T-helper 1 cell (primary cell): ENCODE results near the gene TNS2.
"Not testable (repeated sequence)": the region's sequence is repeated elsewhere in the genome, so short reads cannot be mapped to it uniquely, and the experiment has no call there.

ENCODE experiments used
- DNase-seq, 5 donors: peaks; one replicate each; pipeline ENCODE4 v3.0.0-alpha.2; 2012 to 2020

Gene TNS2

DNA sequence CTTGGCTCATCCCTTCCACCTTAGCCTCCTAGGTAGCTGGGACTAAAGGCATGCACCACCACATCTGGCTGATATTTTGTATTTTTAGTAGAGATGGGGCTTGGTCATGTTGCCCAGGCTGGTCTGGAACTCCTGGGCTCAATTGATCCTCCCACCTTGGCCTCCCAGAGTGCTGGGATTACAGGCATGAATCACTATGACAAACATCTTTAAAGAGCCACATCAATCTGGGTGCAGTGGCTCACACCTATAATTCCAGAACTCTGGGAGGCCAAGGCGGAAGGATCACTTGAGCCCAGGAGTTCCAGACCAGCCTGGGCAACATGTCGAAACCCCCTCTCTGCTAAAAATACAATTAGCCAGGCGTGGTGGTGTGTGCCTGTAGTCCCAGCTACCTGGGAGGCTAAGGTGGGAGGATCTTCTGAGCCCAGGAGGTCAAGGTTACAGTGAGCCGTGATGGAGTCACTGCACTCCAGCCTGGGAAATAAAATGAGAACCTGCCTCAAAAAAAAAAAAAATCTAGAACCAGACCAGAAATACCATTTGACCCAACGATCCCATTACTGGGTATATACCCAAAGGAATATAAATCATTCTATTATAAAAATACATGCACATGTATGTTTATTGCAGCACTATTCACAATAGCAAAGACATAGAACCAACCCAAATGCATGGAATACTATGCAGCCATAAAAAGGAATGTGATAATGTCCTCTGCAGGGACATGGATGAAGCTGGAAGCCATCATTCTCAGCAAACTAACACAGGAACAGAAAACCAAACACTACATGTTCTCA is 45.1 kb downstream of the TNS2 start:
- not testable (repeated sequence) for DNase-seq

DNA sequence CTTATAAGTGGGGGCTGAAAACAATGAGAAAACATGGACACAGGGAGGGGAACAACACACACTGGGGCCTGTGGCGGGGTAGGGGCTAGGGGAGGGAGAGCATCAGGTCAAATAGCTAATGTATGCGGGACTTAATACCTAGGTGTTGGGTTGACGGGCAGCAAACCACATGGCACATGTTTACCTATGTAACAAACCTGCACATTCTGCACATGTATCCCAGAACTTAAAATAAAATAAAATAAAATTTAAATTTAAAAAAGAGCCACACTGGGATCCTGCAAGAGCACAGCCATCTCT is 45.7 kb downstream of the TNS2 start:
- DNase-seq: not testable (repeated sequence)

DNA sequence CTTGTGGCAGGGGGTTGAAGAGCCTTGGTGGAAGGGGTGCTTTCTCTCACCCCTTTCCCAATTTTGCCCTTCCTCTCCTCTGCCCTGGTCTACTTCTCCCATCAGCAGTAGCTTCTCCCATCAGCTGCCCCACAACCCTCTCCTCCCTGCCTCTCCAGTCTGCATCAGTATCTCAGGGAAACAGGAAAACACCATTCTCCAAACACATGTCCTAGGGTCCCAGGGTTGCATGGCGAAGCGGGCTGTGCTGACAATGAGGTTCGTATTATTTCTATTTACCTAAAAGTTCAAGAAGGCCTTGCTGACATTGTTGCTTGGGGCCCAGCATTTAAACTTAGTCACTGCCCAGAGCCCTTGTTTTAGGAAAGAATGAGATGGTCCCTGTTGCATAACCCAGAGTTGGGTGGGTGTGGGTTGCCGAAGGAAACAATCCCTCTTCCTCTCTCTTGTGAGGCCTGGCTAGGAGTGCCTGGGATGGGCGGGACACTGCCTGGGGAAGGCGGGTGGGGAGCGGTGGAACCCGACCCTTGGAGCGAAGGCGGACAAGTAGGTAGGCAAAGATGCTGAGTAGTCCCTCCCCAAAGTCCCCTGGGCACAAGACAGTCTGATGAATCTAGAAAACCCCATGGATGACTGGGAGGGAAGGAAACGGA is 46.4 kb downstream of the TNS2 start:
- no peak for DNase-seq

DNA sequence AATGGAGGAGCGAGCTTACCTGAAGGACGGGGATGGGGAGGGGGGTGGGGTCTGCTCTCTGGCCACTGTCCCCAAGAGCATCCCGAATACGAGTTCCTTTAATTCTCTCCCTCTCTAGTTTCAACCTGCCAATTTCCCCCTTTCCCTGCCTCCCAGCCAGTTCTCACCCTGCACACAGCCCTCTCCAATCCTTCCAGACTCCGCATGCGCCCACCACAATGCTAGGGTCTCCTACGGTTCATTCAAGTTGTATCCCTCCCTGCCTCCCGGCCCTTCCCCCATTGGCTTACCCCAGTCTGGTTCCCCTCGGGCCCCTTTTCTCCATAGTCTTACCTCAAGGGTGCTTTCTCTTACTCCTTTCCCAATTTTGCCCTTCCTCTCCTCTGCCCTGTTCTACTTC is 46.9 kb downstream of the TNS2 start:
- no peak for DNase-seq

DNA sequence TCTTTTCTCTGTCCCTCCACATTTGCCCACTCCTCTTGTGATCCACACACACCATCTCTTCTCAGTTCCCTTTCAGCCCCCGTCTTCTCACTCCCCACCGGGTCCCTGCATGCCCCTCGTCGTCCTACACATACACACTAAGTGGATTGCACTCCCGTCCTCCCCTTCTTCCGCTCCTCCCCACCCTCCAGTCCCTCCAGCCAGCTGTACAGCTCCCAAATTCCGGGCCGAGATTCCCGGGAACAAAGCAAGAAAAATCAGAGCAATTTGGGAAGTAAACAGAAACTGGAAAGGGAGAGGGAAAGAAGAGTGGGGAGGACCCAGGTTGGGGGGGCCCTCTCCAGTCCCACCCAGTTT is 47.3 kb downstream of the TNS2 start:
- no peak for DNase-seq

DNA sequence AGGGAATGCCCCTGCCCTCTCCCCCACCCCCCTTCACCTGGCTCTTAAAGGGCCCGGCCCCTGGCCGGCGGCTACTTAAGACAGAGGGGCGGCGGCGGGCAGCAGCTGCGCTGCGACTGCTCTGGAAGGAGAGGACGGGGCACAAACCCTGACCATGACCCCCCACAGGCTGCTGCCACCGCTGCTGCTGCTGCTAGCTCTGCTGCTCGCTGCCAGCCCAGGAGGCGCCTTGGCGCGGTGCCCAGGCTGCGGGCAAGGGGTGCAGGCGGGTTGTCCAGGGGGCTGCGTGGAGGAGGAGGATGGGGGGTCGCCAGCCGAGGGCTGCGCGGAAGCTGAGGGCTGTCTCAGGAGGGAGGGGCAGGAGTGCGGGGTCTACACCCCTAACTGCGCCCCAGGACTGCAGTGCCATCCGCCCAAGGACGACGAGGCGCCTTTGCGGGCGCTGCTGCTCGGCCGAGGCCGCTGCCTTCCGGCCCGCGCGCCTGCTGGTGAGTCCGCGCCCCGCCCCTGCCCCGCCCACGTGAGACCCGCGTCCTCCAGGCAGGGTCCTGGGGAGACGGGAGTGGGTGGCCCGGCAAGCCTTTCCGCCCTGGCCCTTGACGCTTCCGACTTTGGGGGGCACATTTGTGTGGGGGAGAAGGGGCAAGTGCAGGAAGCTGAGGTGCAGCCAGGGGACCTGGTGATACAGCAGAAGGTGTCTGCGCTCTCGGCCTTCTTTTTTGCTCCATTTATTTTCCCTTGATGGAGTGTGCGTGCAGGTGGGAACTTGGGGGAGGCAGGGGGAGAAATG is 47.9 kb downstream of the TNS2 start, which contains the start of gene IGFBP6:
Gene IGFBP6, plus strand, starts transcription at position 104 of the 790 bp plus-strand sequence. Its CDS starts 51 bp downstream, at position 155.
- peak; percentile 35 to 61 (median 50) for DNase-seq

DNA sequence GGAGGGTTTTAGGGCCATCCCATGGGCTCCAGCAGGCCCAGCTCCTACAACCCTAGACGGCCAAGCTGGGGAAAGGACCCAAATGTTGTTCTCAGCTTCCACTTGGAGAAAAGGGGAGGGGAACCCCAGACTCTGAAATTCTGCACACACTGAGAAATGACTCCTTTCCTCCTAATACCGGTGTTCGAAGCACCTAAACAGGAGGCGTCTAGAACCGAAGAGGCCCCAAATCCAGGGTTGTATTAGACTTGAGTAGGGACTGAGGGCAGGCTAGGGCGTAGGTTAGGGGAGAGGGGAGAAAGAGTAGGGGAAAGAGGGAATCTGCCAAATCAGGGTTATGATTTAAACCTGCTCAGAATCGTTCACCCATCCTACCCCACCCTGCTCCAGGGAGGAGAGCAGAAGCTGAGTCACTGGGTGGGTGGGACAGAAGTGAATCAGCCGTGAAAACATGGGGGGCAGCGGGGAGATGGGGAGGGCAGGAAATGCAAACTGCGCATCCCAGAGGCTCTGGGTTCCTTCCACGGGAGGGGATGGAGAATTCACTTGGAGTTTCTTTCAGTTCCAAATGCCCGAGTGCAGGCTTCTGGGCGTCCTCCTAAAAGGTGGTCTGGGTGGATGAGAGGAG is 48.6 kb downstream of the TNS2 start:
- DNase-seq: no peak

DNA sequence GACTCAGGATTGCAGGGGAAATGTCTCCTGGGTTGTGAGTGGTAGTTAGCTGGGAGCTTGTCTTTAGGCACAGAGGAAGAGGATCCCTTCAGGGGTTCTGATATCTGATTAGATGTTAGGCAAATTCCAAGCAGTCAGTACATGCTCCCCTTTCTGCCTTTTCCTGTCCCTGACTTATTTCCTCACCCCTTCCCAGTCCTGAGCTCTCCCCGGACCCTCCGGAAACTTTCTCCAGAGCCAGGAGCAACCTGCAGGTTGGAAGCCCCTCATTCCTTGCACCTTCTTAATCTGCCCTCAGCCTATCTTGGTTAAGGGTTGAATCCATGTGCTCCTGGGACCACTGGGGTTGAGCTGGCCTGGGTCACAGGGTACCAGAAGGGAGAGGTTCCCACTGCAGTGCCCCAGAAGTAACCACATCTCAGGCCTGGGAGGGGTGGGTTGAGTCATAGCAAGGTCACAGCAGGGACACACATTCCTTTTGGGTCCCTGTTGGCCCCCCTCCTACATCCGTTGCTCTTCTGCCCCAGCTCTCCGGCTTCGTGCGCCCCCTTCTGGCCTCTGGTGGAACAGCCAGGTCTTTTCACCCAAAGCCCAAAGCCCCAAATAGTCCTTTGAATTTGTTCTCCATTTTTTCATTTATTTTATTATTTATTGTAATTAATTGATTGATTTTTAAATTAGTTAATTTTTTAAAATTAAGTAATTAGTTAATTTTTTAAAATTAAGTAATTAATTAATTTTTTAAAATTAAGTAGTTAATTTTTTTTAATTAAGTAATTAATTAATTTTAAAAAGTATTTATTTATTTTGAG is 49.4 kb downstream of the TNS2 start:
- DNase-seq: peak; percentile 68 to 84 (median 80)

DNA sequence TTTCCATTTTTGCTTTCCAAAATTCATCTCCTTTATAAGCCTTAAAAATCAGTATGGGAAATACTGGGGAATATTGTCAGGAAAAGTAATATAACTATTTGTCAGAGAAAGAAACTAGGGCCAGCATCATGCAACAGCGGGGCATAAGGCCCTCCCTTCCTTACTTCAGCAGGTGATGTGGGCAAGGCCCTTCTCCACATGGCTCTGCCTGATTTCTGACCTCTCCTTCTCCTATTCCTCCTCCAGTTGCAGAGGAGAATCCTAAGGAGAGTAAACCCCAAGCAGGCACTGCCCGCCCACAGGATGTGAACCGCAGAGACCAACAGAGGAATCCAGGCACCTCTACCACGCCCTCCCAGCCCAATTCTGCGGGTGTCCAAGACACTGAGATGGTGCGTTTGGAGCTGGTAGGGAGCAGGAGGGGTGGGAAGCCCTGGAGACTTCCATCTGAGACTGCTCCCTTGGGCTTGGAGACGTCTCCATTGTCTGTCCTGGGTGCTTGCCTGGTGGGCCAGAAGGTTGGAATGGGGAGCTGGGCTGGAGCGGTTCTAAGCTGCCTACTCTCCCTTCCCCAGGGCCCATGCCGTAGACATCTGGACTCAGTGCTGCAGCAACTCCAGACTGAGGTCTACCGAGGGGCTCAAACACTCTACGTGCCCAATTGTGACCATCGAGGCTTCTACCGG is 50.7 kb downstream of the TNS2 start:
- DNase-seq: no peak

DNA sequence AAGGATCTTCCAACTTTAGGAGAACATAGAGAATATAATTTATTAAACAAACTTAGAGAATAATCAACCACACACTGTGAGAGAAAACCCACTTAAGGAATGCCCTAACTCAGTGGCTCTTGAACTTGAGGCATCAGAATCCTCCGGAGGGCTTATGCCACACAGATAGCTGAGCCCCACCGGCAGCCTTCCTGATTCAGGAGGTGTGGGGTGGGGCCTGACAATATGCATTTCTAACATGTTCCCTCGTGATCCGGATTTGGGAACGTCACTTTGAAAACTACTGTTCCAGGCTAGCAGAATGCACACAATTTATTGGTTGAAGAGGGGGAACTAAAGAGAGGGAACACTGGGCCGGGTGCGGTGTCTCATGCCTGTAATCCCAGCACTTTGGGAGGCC is 51.4 kb downstream of the TNS2 start:
- no peak for DNase-seq

DNA sequence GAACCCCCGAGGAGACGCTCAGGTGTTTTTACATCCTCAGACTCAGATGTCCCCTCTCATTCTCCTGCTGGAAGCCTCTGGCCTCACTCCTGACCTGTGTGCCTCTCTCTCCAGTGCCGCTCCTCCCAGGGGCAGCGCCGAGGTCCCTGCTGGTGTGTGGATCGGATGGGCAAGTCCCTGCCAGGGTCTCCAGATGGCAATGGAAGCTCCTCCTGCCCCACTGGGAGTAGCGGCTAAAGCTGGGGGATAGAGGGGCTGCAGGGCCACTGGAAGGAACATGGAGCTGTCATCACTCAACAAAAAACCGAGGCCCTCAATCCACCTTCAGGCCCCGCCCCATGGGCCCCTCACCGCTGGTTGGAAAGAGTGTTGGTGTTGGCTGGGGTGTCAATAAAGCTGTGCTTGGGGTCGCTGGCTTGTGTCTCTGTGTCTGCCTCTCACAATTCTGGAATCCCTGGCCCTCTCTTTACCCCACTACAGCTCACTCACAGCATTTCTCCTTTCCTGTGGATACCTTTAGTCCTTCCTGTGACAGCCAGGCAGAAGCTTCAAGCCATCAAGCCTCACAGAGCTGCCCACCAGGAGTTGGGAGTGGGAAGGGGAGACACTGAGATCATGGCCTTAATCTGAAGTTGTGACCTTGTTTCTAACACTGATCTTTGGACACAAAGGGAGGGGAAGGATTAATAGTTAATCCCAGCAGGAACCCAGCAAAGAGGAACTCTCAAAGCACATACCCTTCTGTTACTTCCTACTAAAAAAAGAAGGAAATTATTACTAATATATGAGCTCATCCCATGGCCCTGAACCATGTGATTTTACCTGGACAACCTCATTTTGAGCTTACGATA is 52.3 kb downstream of the TNS2 start:
- no peak for DNase-seq

DNA sequence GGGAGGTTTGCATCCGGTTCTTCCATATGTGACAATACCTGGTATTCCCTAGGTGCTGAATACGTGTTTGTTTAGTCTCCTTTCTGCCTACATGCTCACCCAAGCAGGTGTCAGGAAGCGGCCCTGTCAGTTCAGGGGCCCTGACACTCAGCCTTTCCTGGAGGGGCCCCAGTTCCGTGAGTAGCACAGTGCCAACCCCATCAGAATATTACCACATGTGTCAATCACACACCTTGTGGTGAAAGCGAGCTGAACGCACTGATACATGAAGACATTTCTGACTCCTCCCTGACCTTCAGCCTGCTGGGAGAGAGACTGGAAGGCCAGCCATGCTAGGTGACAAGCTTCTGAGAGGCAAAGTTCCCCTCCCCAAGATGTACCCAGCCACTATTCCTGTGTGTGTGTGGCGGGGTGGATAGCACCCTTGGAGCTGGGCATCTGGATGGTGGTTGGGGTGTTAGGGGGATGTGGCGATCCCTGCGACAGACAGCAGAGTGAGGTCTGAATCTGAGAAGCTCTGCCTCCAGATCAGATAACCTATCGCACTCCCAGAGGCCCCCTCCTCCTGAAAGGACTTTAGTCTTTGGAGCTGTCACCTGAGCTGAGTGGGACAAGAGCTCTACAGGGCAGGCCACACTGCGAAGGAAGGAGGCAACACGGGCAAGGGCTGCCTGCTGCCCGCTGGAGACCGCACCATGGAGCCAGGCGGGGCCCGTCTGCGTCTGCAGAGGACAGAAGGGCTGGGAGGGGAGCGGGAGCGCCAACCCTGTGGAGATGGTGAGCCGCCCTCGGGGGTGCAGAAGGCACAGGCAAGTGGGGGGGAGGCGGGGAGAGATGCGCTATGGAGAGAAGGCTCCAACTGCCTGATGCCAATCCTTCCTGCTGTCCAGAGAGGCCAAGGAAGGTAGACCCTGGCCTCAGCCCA is 53.3 kb downstream of the TNS2 start, which contains the start of gene SOAT2:
Gene SOAT2, plus strand, starts transcription at position 604 of the 925 bp plus-strand sequence. Its CDS starts 92 bp downstream, at position 696.
- DNase-seq: peak in 2 of 5 donors; percentile 14 to 43

DNA sequence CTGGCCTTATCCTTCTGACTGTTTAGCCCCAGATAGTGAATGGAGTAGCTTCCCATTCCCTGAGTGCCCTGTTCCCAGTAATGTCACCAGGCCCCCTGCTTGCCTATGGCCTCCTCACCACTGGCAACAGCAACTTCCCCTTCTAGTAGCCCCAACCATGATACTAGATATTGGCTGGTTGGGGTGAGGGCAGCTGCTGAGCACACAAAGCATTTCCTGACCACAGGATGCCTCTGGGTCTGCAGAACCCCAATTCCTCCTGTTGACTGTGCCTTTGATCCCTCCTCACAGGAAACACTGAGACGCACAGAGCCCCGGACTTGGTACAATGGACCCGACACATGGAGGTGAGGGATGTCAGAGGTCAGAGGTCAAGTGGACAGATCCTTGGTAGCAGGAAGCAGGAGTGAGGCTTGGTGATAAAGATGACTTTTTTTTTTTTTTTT is 54.0 kb downstream of the TNS2 start:
- DNase-seq: peak in 1 of 5 donors; percentile 25

DNA sequence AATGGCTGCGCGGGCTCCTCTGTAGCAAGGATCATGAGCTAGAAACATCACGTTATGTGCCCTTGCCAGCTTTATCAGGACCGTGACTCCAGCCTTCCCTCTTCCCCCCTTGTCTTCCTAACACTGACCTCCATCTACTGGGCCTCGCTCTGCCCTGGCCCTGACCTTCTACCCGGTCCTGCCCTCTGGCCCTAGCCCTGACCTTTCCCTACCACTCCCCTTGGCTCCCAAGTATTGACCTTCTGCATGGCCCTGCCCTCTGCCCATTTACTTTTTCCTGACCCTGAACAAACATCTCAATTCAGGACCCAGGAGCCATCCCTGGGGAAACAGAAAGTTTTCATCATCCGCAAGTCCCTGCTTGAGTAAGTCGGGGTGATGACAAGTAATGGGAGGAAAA is 55.4 kb downstream of the TNS2 start:
- DNase-seq: no peak

DNA sequence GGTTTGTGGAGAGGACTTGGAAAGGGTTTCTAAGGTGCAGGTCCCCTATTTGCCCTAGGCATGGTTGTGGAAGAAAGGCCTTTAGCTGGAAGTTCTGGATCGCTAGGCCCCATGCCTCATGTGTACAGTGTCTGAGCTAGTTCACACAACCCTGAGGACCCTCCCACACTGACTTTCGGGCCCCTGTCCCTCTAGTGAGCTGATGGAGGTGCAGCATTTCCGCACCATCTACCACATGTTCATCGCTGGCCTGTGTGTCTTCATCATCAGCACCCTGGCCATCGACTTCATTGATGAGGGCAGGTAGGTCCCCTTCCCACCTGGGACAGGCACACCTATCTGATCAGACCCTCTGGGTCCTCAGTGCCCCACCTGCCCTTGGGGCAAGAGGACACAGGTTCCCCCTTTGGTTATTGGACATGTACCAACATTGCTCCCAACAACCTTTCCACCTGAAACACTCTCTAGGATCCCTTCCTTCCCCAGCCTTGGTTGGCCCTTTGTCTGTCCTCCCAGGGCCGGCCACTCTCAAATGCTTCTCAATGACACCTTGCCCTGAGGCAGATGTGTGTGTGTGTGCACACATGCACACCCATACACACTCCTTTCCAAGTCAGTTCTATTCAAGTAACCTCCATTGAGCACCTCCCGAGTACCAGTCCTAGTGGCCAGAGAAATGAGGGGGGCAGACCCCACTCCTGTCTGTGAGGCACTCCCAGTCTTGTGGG is 56.0 kb downstream of the TNS2 start:
- DNase-seq: no peak

DNA sequence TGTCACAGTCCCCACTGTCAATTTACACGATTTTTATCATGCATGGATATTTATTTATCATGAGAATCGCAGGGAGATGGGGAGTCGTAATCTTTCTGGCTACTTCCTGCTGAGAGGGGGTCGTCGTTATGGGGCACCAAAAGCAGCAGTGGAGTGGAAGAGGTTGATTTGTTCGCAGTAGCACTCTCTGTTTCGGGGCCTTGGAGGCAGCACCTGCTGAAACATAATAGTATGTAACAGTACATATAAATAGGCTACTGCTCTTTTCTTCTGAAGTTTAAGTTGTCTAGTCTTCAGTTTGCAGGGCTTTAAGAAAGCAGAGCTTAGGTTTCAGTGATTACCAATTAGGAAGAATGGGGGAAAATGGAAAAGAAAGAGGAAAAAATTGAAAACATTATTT is 57.3 kb downstream of the TNS2 start:
- DNase-seq: no peak

DNA sequence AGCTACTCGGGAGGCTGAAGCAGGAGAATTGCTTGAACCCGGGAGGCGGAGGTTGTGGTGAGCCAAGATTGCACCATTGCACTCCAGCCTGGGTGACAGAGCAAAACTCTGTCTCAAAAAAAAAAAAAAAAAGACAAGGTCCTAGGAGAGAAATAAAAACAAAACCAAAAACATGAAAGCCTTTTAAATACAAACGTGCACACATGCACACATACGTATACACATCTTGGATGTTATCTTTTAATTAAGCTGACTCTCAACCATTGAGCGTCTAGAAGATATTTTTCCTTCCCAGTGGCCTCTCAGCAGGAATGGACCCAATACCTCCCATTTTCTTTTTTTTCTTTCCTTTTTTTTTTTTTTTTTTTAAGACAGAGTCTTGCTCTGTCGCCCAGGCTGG is 62.6 kb downstream of the TNS2 start:
- not testable (repeated sequence) for DNase-seq

DNA sequence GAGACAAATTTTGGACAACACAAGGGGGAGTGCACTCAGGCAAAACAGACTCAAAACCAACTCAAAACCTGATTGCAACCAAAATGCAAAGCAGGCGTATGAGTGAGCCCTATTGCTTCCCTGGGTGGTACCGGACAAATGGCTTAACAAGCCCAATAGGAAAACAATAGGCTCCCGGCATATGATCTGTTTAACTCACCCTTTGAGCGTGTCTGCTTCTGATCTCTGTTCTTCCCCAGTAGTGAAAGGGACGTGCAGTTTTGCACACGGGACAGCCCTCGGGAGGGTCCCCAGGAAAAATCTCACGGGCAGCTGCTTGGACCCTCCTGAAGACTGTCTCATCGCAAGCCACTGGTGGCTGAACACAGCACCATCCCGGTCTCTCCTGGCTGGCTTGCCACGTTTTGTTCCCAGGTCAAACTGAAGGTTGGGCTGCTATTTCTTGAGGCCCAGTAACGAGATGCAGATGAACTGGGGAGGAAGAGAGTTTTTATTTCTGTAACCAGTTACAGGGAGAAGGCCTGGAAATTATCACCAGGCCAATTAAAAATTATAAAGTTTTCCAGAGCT is 63.4 kb downstream of the TNS2 start:
- no peak for DNase-seq
